Measurements from ENCODE around the gene RILPL1. TPM values are rescaled to one million over a fixed set of nuclear protein-coding genes. Genes with fewer than 3 reads are reported as not detected.
"Not testable (repeated sequence)": the region's sequence is repeated elsewhere in the genome, so short reads cannot be mapped to it uniquely, and the experiment has no call there.

The RILPL1 gene
- total and polyA plus RNA-seq, 10 of the 15 experiments (the other 5 are each of a cell fraction or from before 2014, with no cell fraction given), result 0.05 to 0.61 (median 0.25) TPM

GRCh38 chr12:123578829-123579228 lies 45.3 kb upstream of the RILPL1 start:
- H3K27ac ChIP-seq (ENCODE audit: control insufficient read depth, insufficient read depth); BruUV-seq (replicated peaks); H3K4me1 ChIP-seq (ENCODE audit: control insufficient read depth, insufficient read depth, low read length); in situ Hi-C loops (cut with MboI); H3K27me3 ChIP-seq (replicated peaks in 1 of 2; ENCODE audit: control insufficient read depth in 2 of 2, insufficient read depth in 2 of 2, low read length in 1 of 2); FAIRE-seq; H3K9me3 ChIP-seq (replicated peaks; ENCODE audit: control insufficient read depth, insufficient read depth, low read length); RAD21 ChIA-PET (ENCODE audit: unreplicated experiment); H4K20me1 ChIP-seq (ENCODE audit: control insufficient read depth, insufficient read depth); H3K36me3 ChIP-seq (ENCODE audit: control insufficient read depth in 2 of 2, insufficient read depth in 2 of 2, low read length in 1 of 2); intact Hi-C loops (cut with micrococcal nuclease; ENCODE audit: unreplicated experiment); H3K4me3 ChIP-seq; H3K9ac ChIP-seq (ENCODE audit: control insufficient read depth, insufficient read depth, low read length); H2AFZ ChIP-seq (ENCODE audit: control insufficient read depth, low read depth, low read length); DNase-seq (ENCODE audit: low read depth, low spot score); H3K4me2 ChIP-seq (ENCODE audit: control insufficient read depth, insufficient read depth); ATAC-seq: not testable (repeated sequence)
- ChIA-PET SMC1A (ENCODE audit: uncharacterized antibody, unreplicated experiment) (interaction anchor here (0.6 to 0.7 kb wide), 2 partner anchors 225 to 316 kb away, joined by 3 to 4 read pairs; no protein-coding TSS in a partner anchor), POLR2A (interaction anchor here (0.7 kb wide), 1 partner anchor 238 kb away, joined by 4 read pairs; no protein-coding TSS in a partner anchor), CTCF (interaction anchor here (1.3 kb wide), 1 partner anchor 23 kb away, joined by 5 read pairs; the partner anchor contains the start of gene DDX55)
- 96% methylated on average over 4 of the region's 4 CpGs for WGBS (ENCODE audit: insufficient coverage, insufficient replicate concordance, low lambda C conversion rate, missing lambda C conversion rate)
- peaks cover 16% of the 10 kb centered on the region for H3K79me2 ChIP-seq (ENCODE audit: control insufficient read depth, insufficient read depth, low read length)

DNA sequence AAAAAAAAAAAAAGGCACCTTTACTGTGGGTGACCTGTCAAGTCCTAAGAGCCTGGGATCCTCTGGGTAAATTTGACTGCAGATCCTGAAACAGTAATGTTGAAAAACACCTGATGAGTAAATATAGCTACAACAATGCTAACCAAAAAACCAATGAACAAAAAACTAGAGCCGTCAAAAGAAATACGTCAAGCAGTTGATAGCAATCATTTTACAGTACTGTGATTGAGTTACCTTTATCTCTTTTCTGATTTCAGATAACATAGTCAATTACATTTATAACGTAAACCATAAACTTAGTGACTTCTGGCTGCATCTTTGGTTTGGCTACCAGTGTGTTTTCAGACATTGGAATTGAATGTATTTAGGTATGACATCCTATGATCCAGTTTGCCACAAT lies 44.7 kb upstream of the RILPL1 start:
- Histone ChIP-seq H3K4me3 (no peak overlapping the region), H3K27me3 (replicated peaks in 1 of 2; ENCODE audit: control insufficient read depth in 2 of 2, insufficient read depth in 2 of 2, low read length in 1 of 2) (no peaks in the 10 kb centered on the region), H3K4me2 (ENCODE audit: control insufficient read depth, insufficient read depth) (no peak overlapping the region), H2AFZ (ENCODE audit: control insufficient read depth, low read depth, low read length) (no peak overlapping the region), H3K9me3 (replicated peaks; ENCODE audit: control insufficient read depth, insufficient read depth, low read length) (no peaks in the 10 kb centered on the region; the same call in 2 of the 3 replicates), H3K9ac (ENCODE audit: control insufficient read depth, insufficient read depth, low read length) (no peak overlapping the region), H3K27ac (ENCODE audit: control insufficient read depth, insufficient read depth) (no peak overlapping the region), H3K36me3 (ENCODE audit: control insufficient read depth in 2 of 2, insufficient read depth in 2 of 2, low read length in 1 of 2) (no peaks in the 10 kb centered on the region), H4K20me1 (ENCODE audit: control insufficient read depth, insufficient read depth) (no peaks in the 10 kb centered on the region), H3K4me1 (ENCODE audit: control insufficient read depth, insufficient read depth, low read length) (peaks cover 8% of the 10 kb centered on the region), H3K79me2 (ENCODE audit: control insufficient read depth, insufficient read depth, low read length) (peaks cover 13% of the 10 kb centered on the region)
- POLR2A ChIA-PET, result interaction anchor here (0.7 kb wide), 1 partner anchor 237 kb away, joined by 4 read pairs; no protein-coding TSS in a partner anchor
- ATAC-seq (no peak), FAIRE-seq (no peak), DNase-seq (ENCODE audit: low read depth, low spot score) (no peak)
- BruUV-seq (replicated peaks), result no TSS peak
- CTCF ChIA-PET, result no interaction called here
- RAD21 ChIA-PET (ENCODE audit: unreplicated experiment), result no interaction called here
- intact Hi-C loops (cut with micrococcal nuclease; ENCODE audit: unreplicated experiment), result no loop called here
- in situ Hi-C loops (cut with MboI), result no loop called here
- TF ChIP-seq KAT2A (conservative IDR thresholded peaks at IDR 0.05; ENCODE audit: control insufficient read depth, low read depth, low read length) (no peak), SREBF1 (IDR thresholded peaks at IDR 0.05; ENCODE audit: low read length) (no peak)
- SMC1A ChIA-PET (ENCODE audit: uncharacterized antibody, unreplicated experiment), result interaction anchor here (0.6 to 0.7 kb wide), 2 partner anchors 225 to 316 kb away, joined by 3 to 4 read pairs; no protein-coding TSS in a partner anchor
- 78% methylated on average over 3 of the region's 3 CpGs for WGBS (ENCODE audit: insufficient coverage, insufficient replicate concordance, low lambda C conversion rate, missing lambda C conversion rate)

Data from GM12878 (cell line).